Panc1 (cell line): ENCODE data around the gene GPC1. TPM values are rescaled to one million over a fixed set of nuclear protein-coding genes. Genes with fewer than 3 reads are reported as not detected.

ENCODE experiments used
- ATAC-seq: fragments of 200-7000 bp; cut with Tn5 transposase; 2 replicates; pipeline ENCODE4 v1.9.1; 2020; ENCODE audit warnings: mild to moderate bottlenecking, moderate library complexity
- BruUV-seq: library from RNA; stranded (reverse); fragments of 400-500 nt; replicated peaks from 2 replicates; lab custom pipeline; 2021; lab: Mats Ljungman, UMichigan
- CTCF ChIA-PET: fragments of 300-600 bp; sonication (Branson Sonifier 250); formaldehyde crosslinking; loops from one replicate; lab custom pipeline; 2022; ENCODE audit warnings: antibody characterized with exemption; lab: Charles Lee
- POLR2A ChIA-PET: fragments of 300-600 bp; sonication (Branson Sonifier 250); formaldehyde crosslinking; loops from one replicate; lab custom pipeline; 2022; ENCODE audit warnings: antibody characterized with exemption; lab: Charles Lee
- DNase-seq: peaks from one replicate; pipeline ENCODE4 v3.0.0-alpha.2; 2010; ENCODE audit warnings: low read depth, low spot score
- H3K27ac ChIP-seq: 2 replicates; pipeline ENCODE4 v1.5.1; 2011; ENCODE audit warnings: mild to moderate bottlenecking, low read length, inconsistent platforms
- H3K27me3 ChIP-seq: fragments of 200-500 bp; sonication (Bioruptor generic); 2 replicates; pipeline ENCODE4 v1.6.0; 2014; ENCODE audit warnings: low read length, inconsistent platforms; ENCODE audit not compliant: control insufficient read depth, insufficient read depth
- H3K36me3 ChIP-seq: fragments of 200-500 bp; sonication (Bioruptor generic); 2 replicates; pipeline ENCODE4 v1.5.1; 2014; ENCODE audit warnings: inconsistent platforms, mild to moderate bottlenecking, low read length, moderate library complexity; ENCODE audit not compliant: control insufficient read depth, insufficient read depth
- H3K4me1 ChIP-seq: 2 replicates; pipeline ENCODE4 v1.5.1; 2011; ENCODE audit warnings: inconsistent platforms, mild to moderate bottlenecking, low read length, moderate library complexity; ENCODE audit not compliant: control insufficient read depth, insufficient read depth
- H3K4me3 ChIP-seq, 2 experiments: 2 replicates each; pipeline ENCODE4 v1.5.1; 2011 to 2012; ENCODE audit warnings: low read depth in 2 of 2, low read length in 2 of 2, mild to moderate bottlenecking in 2 of 2, inconsistent platforms in 1 of 2, moderate library complexity in 1 of 2
- H3K9me3 ChIP-seq: fragments of 200-500 bp; sonication (Bioruptor generic); 2 replicates; pipeline ENCODE4 v1.5.1; 2014; ENCODE audit warnings: low read depth, mild to moderate bottlenecking, inconsistent platforms, low read length, moderate library complexity; ENCODE audit not compliant: control insufficient read depth, insufficient read depth
- CTCF ChIP-seq: fragments of 450-650 bp; IDR thresholded peaks from 2 replicates; pipeline ENCODE4 v1.5.1; 2017; ENCODE audit warnings: mild to moderate bottlenecking
- POLR2AphosphoS5 ChIP-seq: IDR thresholded peaks from 2 replicates; pipeline ENCODE4 v1.6.1; 2012; ENCODE audit warnings: mild to moderate bottlenecking, low read depth, low read length, moderate library complexity
- REST ChIP-seq, 2 experiments: IDR thresholded peaks; 2 replicates each; pipeline ENCODE4 v1.6.1; 2011 to 2012; ENCODE audit warnings: low read depth in 2 of 2, control low read depth in 1 of 2, low read length in 1 of 2, mild to moderate bottlenecking in 1 of 2, moderate library complexity in 1 of 2; ENCODE audit not compliant: insufficient read depth in 1 of 2
- SIN3A ChIP-seq: IDR thresholded peaks from 2 replicates; pipeline ENCODE4 v1.6.1; 2012; ENCODE audit warnings: low read depth, mild to moderate bottlenecking, low read length, moderate library complexity, borderline replicate concordance; ENCODE audit not compliant: insufficient read depth
- TCF7L2 ChIP-seq: IDR thresholded peaks from 2 replicates; pipeline ENCODE4 v1.6.1; 2011; ENCODE audit warnings: mild to moderate bottlenecking, low read depth, low read length, inconsistent platforms
- in situ Hi-C: cut with HindIII; loops from 2 replicates; pipeline ENCODE4 v1.10.0; 2016; ENCODE audit warnings: low sequenced_read_pairs, low pct_unique_long_range_greater_than_20kb
- intact Hi-C: fragments of 100-400 bp; cut with micrococcal nuclease; formaldehyde crosslinking; loops from one replicate; pipeline ENCODE4 v1.10.0; 2022; ENCODE audit not compliant: unreplicated experiment
- total RNA-seq: library from RNA; stranded (reverse); gene quantifications from one replicate; pipeline ENCODE4 v1.2.1, GENCODE V29; 2021; ENCODE audit not compliant: unreplicated experiment

GPC1 gene
- total RNA-seq, 1 experiment from 2014 or later, result 88.7 TPM

GRCh38 chr2:240428245-240428644, 7.2 kb upstream of the GPC1 start:
- BruUV-seq, result no TSS peak
- TF ChIP-seq TCF7L2 (no peak), POLR2AphosphoS5 (no peak), CTCF (no peak), REST (IDR thresholded peaks at IDR 0.05; ENCODE audit: insufficient read depth in 1 of 2, low read depth in 2 of 2, low read length in 1 of 2) (no peak), SIN3A (no peak)
- no peak for DNase-seq
- ChIA-PET POLR2A (no interaction called here), CTCF (no interaction called here)
- Histone ChIP-seq H3K27ac (no peak overlapping the region), H3K36me3 (no peaks in the 10 kb centered on the region), H3K27me3 (no peaks in the 10 kb centered on the region), H3K4me1 (no peaks in the 10 kb centered on the region), H3K9me3 (no peaks in the 10 kb centered on the region), H3K4me3 (no peak overlapping the region)
- intact Hi-C loops (no loop called here), in situ Hi-C loops (no loop called here)
- no peak for ATAC-seq

GRCh38 chr2:240429341-240429871, 6.1 kb upstream of the GPC1 start:
- no peaks in the 10 kb centered on the region for H3K9me3 ChIP-seq
- H3K27ac ChIP-seq, result no peak overlapping the region
- POLR2A ChIA-PET, result no interaction called here
- no peak for TF ChIP-seq REST (IDR thresholded peaks at IDR 0.05; ENCODE audit: insufficient read depth in 1 of 2, low read depth in 2 of 2, low read length in 1 of 2)
- no peak for TF ChIP-seq CTCF
- TF ChIP-seq POLR2AphosphoS5, result no peak
- no peak for TF ChIP-seq SIN3A
- TF ChIP-seq TCF7L2, result no peak
- intact Hi-C loops (no loop called here), in situ Hi-C loops (no loop called here)
- no peak for DNase-seq
- peaks cover 8% of the 10 kb centered on the region for H3K4me1 ChIP-seq
- H3K27me3 ChIP-seq, result no peaks in the 10 kb centered on the region
- CTCF ChIA-PET, result no interaction called here
- no peaks in the 10 kb centered on the region for H3K36me3 ChIP-seq
- BruUV-seq, result no TSS peak
- no peak for ATAC-seq
- H3K4me3 ChIP-seq, result no peak overlapping the region
